Testis (tissue), 3 donors: Measurements from ENCODE around the gene NDUFB1. TPM values are rescaled to one million over a fixed set of nuclear protein-coding genes. Genes with fewer than 3 reads are reported as not detected.

Experiments
- DNase-seq: peaks from one replicate; pipeline ENCODE4 v3.0.0-alpha.2; 2019
- H3K27ac ChIP-seq, 2 donors: fragments of 200-600 bp; sonication (generic); one replicate each; pipeline ENCODE4 v1.5.1; 2019
- H3K27me3 ChIP-seq: fragments of 200-600 bp; sonication (generic); one replicate; pipeline ENCODE4 v1.5.1; 2019
- H3K36me3 ChIP-seq: fragments of 200-600 bp; sonication (generic); one replicate; pipeline ENCODE4 v1.5.1; 2017; ENCODE audit warnings: low read depth; ENCODE audit errors: missing control alignments
- H3K4me1 ChIP-seq: fragments of 200-600 bp; sonication (generic); one replicate; pipeline ENCODE4 v1.5.1; 2019
- H3K4me3 ChIP-seq, 2 donors: fragments of 200-600 bp; sonication (generic); one replicate each; pipeline ENCODE4 v1.5.1; 2017 to 2019
- H3K9me3 ChIP-seq: fragments of 200-600 bp; sonication (generic); one replicate; pipeline ENCODE4 v1.5.1; 2017
- CTCF ChIP-seq, 3 experiments: fragments of 450-650 bp in 2 of 3; fragments of 200-600 bp in 1 of 3; sonication (generic) in 1 of 3; IDR thresholded peaks; one replicate each; pipeline ENCODE4 v1.5.1; 2016 to 2019; ENCODE audit warnings: antibody characterized with exemption in 3 of 3, mild to moderate bottlenecking in 2 of 3, moderate library complexity in 1 of 3
- POLR2A ChIP-seq: fragments of 450-650 bp; IDR thresholded peaks from one replicate; pipeline ENCODE4 v1.6.1; 2017; ENCODE audit warnings: antibody characterized with exemption, mild to moderate bottlenecking, moderate library complexity
- WGBS, 2 donors: methylation state at CpG; one replicate each; pipeline ENCODE4 v1.1.5; 2018; 5-methylcytosine and 5-hydroxymethylcytosine counted together
- intact Hi-C: fragments of 100-400 bp; cut with DNase I; formaldehyde crosslinking; loops from one replicate; pipeline ENCODE4 v1.15.1; 2023; ENCODE audit warnings: low total_unique reads
- polyA plus RNA-seq: library from polyadenylated mRNA; stranded (reverse); fragments of 350-450 nt; fragmentation: Illumina TruSeq; extraction: RNeasy Lipid Tissue Mini Kit (QIAGEN cat#74804); gene quantifications from one replicate; pipeline ENCODE4 v1.2.3, GENCODE V29; 2014; ENCODE audit warnings: low read depth, low replicate concordance; ENCODE audit not compliant: insufficient read depth
- total RNA-seq, 2 donors: library from RNA; depleted of rRNA; stranded (reverse); fragments of >200 nt; gene quantifications; one replicate each; pipeline ENCODE4 v1.2.3, GENCODE V29; 2016

The NDUFB1 gene
- total and polyA plus RNA-seq, 3 donors from 2014 or later, result 151 to 182 (median 169) TPM

GRCh38 chr14:92105073-92105892 lies 16.2 kb downstream of the NDUFB1 start:
- Histone ChIP-seq H3K36me3 (no peaks in the 10 kb centered on the region), H3K27me3 (no peaks in the 10 kb centered on the region), H3K27ac (peak overlapping the region; percentile 96 to 99), H3K4me1 (peaks cover 11% of the 10 kb centered on the region), H3K4me3 (peak overlapping the region; percentile 86 to 93), H3K9me3 (no peaks in the 10 kb centered on the region)
- no peak for DNase-seq
- TF ChIP-seq POLR2A (no peak), CTCF (IDR thresholded peaks at IDR 0.05) (no peak)
- intact Hi-C loops, result no loop called here
- 26 to 30% methylated on average over 16 of the region's 16 CpGs for WGBS, 2 donors

GRCh38 chr14:92103363-92103989 lies 18.0 kb downstream of the NDUFB1 start:
- H3K4me1 ChIP-seq, result peaks cover 19% of the 10 kb centered on the region
- no peak for DNase-seq
- H3K27me3 ChIP-seq, result no peaks in the 10 kb centered on the region
- 72 to 84% methylated on average over 7 of the region's 7 CpGs for WGBS, 2 donors
- intact Hi-C loops, result no loop called here
- no peak overlapping the region for H3K4me3 ChIP-seq
- H3K27ac ChIP-seq, result no peak overlapping the region
- H3K9me3 ChIP-seq, result no peaks in the 10 kb centered on the region
- TF ChIP-seq CTCF (IDR thresholded peaks at IDR 0.05), result no peak
- no peak for TF ChIP-seq POLR2A
- H3K36me3 ChIP-seq, result no peaks in the 10 kb centered on the region

- H3K9me3 ChIP-seq, result no peaks in the 10 kb centered on the region
- no peaks in the 10 kb centered on the region for H3K27me3 ChIP-seq
- no peak overlapping the region for H3K27ac ChIP-seq
- H3K4me1 ChIP-seq, result peaks cover 15% of the 10 kb centered on the region
- H3K4me3 ChIP-seq, result no peak overlapping the region
- no peak for TF ChIP-seq CTCF (IDR thresholded peaks at IDR 0.05)
- no peak for TF ChIP-seq POLR2A
- no peak for DNase-seq
- intact Hi-C loops, result no loop called here
- H3K36me3 ChIP-seq, result no peaks in the 10 kb centered on the region
Observed at GRCh38 chr14:92099802-92100201, 21.7 kb downstream of the NDUFB1 start.

GRCh38 chr14:92093320-92093719 lies 28.2 kb downstream of the NDUFB1 start:
- Histone ChIP-seq H3K36me3 (no peaks in the 10 kb centered on the region), H3K4me3 (no peak overlapping the region), H3K27me3 (no peaks in the 10 kb centered on the region), H3K27ac (no peak overlapping the region), H3K4me1 (no peaks in the 10 kb centered on the region), H3K9me3 (no peaks in the 10 kb centered on the region)
- peak; percentile 37 for DNase-seq
- no peak for TF ChIP-seq POLR2A
- no peak for TF ChIP-seq CTCF (IDR thresholded peaks at IDR 0.05)
- 49 to 57% methylated on average over 1 of the region's 1 CpG for WGBS, 2 donors
- intact Hi-C loops, result no loop called here
